GM19025 (cell line): ENCODE data around the gene DSTN.

ENCODE experiments used
- ATAC-seq: cut with Tn5 transposase; IDR thresholded peaks from one replicate; pipeline ENCODE4 v1.9.1; 2021; ENCODE audit warnings: mild to moderate bottlenecking, low read depth, moderate library complexity; ENCODE audit not compliant: unreplicated experiment

The DSTN gene

GRCh38 chr20:17576215-17576614, 6.3 kb downstream of the DSTN start:
- no peak for ATAC-seq

- ATAC-seq = no peak
Observed at GRCh38 chr20:17579369-17580039, 9.6 kb downstream of the DSTN start.

GRCh38 chr20:17580895-17581294, 11.0 kb downstream of the DSTN start:
- no peak for ATAC-seq

GRCh38 chr20:17583126-17583525, 13.3 kb downstream of the DSTN start:
- no peak for ATAC-seq

- ATAC-seq = no peak
Observed at GRCh38 chr20:17584689-17585088, 14.8 kb downstream of the DSTN start.

- no peak for ATAC-seq
Observed at GRCh38 chr20:17586250-17586649, 16.4 kb downstream of the DSTN start.

GRCh38 chr20:17587148-17587547, 17.3 kb downstream of the DSTN start:
- ATAC-seq = no peak

GRCh38 chr20:17587824-17588223, 17.9 kb downstream of the DSTN start:
- no peak for ATAC-seq

- ATAC-seq = no peak
Observed at GRCh38 chr20:17589161-17589834, 19.4 kb downstream of the DSTN start.

- ATAC-seq = no peak
Observed at GRCh38 chr20:17590245-17590644, 20.4 kb downstream of the DSTN start.

GRCh38 chr20:17593902-17594301, 24.0 kb downstream of the DSTN start:
- no peak for ATAC-seq

GRCh38 chr20:17594443-17594842, 24.6 kb downstream of the DSTN start:
- ATAC-seq = no peak

- no peak for ATAC-seq
Observed at GRCh38 chr20:17595856-17596255, 26.0 kb downstream of the DSTN start.

GRCh38 chr20:17598013-17598550, 28.2 kb downstream of the DSTN start:
- no peak for ATAC-seq

GRCh38 chr20:17601957-17602356, 32.1 kb downstream of the DSTN start:
- no peak for ATAC-seq

- ATAC-seq = no peak
Observed at GRCh38 chr20:17602493-17602892, 32.6 kb downstream of the DSTN start.

GRCh38 chr20:17605131-17605660, 35.3 kb downstream of the DSTN start:
- ATAC-seq = no peak

GRCh38 chr20:17606001-17606400, 36.1 kb downstream of the DSTN start:
- no peak for ATAC-seq

GRCh38 chr20:17608701-17609497, 39.0 kb downstream of the DSTN start:
- no peak for ATAC-seq

GRCh38 chr20:17609811-17610377, 40.0 kb downstream of the DSTN start:
- ATAC-seq = no peak
